KMS-11 (cell line): ENCODE results near the gene SAMD4B.

ENCODE experiments used
- H2AFZ ChIP-seq: fragments of 200-600 bp; sonication (generic); 2 replicates; pipeline ENCODE4 v1.6.1; 2016; ENCODE audit warnings: antibody characterized with exemption, mixed run types, low read depth
- H3K27ac ChIP-seq: fragments of 200-600 bp; sonication (generic); 2 replicates; pipeline ENCODE4 v1.6.1; 2016; ENCODE audit warnings: mild to moderate bottlenecking, mixed run types
- H3K27me3 ChIP-seq: fragments of 200-600 bp; sonication (generic); 2 replicates; pipeline ENCODE4 v1.6.1; 2017; ENCODE audit warnings: mild to moderate bottlenecking, low read depth, mixed run types, moderate library complexity; ENCODE audit not compliant: insufficient read depth
- H3K36me3 ChIP-seq: fragments of 200-600 bp; sonication (generic); 2 replicates; pipeline ENCODE4 v1.6.1; 2017; ENCODE audit warnings: mild to moderate bottlenecking, mixed run types; ENCODE audit not compliant: insufficient read depth
- H3K4me1 ChIP-seq: fragments of 200-600 bp; sonication (generic); 2 replicates; pipeline ENCODE4 v1.6.1; 2016; ENCODE audit warnings: mild to moderate bottlenecking, low read depth, mixed run types; ENCODE audit not compliant: poor library complexity, severe bottlenecking
- H3K4me2 ChIP-seq: fragments of 200-600 bp; sonication (generic); 2 replicates; pipeline ENCODE4 v1.7.0; 2016; ENCODE audit warnings: mild to moderate bottlenecking, mixed run types
- H3K4me3 ChIP-seq: fragments of 200-600 bp; sonication (generic); IDR thresholded peaks from 2 replicates; pipeline ENCODE4 v1.6.1; 2017; ENCODE audit warnings: low read depth, low read length, mixed read lengths; ENCODE audit not compliant: insufficient read depth
- H3K79me2 ChIP-seq: fragments of 200-600 bp; sonication (generic); 2 replicates; pipeline ENCODE4 v1.6.1; 2016; ENCODE audit warnings: low read depth, mixed run types; ENCODE audit not compliant: insufficient read depth
- H3K9ac ChIP-seq: fragments of 200-600 bp; sonication (generic); 2 replicates; pipeline ENCODE4 v1.6.1; 2016; ENCODE audit warnings: mild to moderate bottlenecking, mixed run types
- H4K20me1 ChIP-seq: fragments of 200-600 bp; sonication (generic); 2 replicates; pipeline ENCODE4 v1.6.1; 2016; ENCODE audit warnings: mild to moderate bottlenecking, mixed run types; ENCODE audit not compliant: insufficient read depth
- TF ChIP-seq, protein P1 (sequence below): fragments of 200-600 bp; sonication (generic); conservative IDR thresholded peaks from 2 replicates; pipeline ENCODE4 v1.6.1; 2017; ENCODE audit warnings: low read depth, mild to moderate bottlenecking, antibody characterized with exemption, low read length, moderate library complexity, mixed read lengths

Gene SAMD4B

DNA sequence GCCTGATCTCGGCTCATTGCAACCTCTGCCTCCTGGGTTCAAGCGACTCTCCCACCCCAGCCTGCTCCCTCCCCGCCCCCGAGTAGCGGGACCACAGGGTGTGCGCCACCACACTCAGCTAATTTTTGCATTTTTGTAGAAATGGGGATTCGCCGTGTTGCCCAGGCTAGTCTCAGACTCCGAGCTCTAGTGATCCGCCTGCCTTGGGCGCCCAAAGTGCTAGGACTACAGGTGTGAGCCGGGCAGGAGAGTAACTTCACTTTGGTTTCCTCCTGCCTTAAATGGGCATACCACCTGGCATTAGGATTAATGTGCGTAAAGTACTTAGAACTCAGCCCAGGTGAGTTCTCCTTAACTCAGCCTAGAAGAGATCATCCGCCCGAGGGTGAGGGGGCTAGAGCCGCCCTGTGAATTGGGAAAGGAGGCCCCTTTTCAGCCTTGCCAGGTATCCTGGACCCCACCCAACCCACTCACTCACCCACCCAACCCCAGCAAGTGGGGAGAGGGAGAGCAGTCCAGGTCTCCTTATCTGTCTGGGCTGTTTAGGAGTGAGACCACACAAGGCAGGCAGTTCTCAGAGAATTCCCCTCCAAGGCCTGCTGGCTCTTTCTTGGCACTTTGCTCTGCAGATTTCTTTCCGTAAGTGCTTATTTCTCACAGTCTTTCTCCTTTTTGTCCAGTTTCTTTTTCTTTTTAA, 63.2 kb downstream of the SAMD4B start:
- peak overlapping the region; percentile 98 for H3K4me2 ChIP-seq
- H3K4me1 ChIP-seq, result peaks cover 67% of the 10 kb centered on the region
- H3K4me3 ChIP-seq, result no peak overlapping the region
- no peaks in the 10 kb centered on the region for H4K20me1 ChIP-seq
- H3K27me3 ChIP-seq, result no peaks in the 10 kb centered on the region
- H3K9ac ChIP-seq, result no peak overlapping the region; the same call in 1 of the 2 replicates
- no peak overlapping the region for H2AFZ ChIP-seq
- no peaks in the 10 kb centered on the region for H3K36me3 ChIP-seq
- H3K27ac ChIP-seq, result peak overlapping the region; percentile 6; the same call in 1 of the 2 replicates
- peaks cover 24% of the 10 kb centered on the region for H3K79me2 ChIP-seq
- TF ChIP-seq, protein P1, sequence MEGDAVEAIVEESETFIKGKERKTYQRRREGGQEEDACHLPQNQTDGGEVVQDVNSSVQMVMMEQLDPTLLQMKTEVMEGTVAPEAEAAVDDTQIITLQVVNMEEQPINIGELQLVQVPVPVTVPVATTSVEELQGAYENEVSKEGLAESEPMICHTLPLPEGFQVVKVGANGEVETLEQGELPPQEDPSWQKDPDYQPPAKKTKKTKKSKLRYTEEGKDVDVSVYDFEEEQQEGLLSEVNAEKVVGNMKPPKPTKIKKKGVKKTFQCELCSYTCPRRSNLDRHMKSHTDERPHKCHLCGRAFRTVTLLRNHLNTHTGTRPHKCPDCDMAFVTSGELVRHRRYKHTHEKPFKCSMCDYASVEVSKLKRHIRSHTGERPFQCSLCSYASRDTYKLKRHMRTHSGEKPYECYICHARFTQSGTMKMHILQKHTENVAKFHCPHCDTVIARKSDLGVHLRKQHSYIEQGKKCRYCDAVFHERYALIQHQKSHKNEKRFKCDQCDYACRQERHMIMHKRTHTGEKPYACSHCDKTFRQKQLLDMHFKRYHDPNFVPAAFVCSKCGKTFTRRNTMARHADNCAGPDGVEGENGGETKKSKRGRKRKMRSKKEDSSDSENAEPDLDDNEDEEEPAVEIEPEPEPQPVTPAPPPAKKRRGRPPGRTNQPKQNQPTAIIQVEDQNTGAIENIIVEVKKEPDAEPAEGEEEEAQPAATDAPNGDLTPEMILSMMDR, result no peak

DNA sequence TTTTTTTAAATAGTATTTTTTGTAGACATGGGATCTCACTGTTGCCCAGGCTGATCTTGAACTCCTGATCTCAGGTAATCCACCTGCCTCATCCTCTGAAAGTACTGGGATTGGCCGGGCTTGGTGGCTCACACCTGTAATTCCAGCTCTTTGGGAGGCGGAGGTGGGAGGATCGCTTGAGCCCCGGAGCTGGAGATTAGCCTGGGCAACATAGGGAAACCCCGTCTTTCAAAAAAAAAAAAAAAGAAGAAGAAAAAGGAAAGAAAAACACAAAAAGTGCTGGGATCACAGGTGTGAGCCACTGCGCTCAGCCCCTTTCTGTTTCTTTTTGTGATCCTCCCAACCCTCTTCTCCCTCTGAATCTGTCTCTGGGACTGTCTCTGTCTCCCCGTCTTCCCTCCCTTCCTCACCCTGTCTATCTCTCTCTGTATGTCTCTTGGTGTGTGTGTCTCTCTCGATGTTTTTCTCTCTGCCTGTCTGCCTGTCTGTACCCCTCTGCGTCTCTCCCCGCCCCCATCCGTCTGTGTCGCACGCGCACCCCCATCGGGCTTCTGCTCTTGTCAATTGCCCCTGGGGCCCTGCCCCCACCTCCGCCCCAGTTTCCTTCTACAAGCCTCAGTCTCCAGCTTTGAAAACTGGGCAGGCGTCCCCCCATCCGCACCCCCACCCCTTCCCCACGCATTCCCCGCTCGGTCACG, 63.9 kb downstream of the SAMD4B start:
- Histone ChIP-seq H3K9ac (peak overlapping the region; percentile 28; the same call in 1 of the 2 replicates), H4K20me1 (no peaks in the 10 kb centered on the region), H2AFZ (peak overlapping the region; percentile 23; the same call in 1 of the 2 replicates), H3K4me3 (no peak overlapping the region), H3K4me1 (peaks cover 67% of the 10 kb centered on the region), H3K36me3 (no peaks in the 10 kb centered on the region), H3K27ac (peak overlapping the region; percentile 6; the same call in 1 of the 2 replicates), H3K4me2 (peak overlapping the region; percentile 98), H3K27me3 (no peaks in the 10 kb centered on the region), H3K79me2 (peaks cover 24% of the 10 kb centered on the region)
- TF ChIP-seq, protein P1, result no peak

DNA sequence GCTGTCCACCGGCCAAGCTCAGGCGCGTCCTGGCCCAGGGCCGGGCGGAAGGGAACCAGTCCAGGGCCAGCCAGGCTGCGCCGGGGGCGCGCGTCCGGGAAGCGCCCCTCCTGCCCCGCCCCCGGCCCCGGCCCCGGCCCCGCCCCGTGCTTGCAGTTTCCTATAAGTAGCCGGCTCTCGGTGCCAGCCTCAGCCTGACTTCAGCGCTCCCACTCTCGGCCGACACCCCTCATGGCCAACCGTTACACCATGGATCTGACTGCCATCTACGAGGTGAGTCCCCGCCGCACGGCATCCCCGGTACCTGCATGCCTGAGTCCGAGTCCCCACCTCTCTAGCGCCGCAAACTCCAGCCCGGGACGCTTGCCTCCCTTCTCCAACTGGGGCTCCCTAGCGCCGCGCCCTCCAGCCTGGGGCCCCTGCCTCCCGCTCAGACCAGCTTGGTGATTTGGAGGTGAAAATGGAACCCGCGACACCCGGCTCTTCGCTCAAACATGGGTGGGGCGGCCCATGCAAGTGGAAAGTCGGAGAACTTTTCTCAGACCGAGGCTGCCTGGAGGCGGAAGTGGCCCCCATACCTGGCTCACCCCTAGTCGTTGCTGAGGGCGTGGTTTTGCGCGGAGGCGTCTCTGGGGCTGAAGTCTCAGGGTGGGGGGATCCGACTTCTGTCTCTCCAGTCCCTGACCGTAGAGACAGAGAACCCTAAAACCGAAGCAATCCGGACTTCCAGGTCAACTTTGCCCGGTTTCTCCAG, 64.6 kb downstream of the SAMD4B start, which contains the start of gene ZFP36:
ZFP36 (plus strand) TSS at position 192 of the 754 bp plus-strand sequence; CDS start at position 250, 58 bp downstream.
- Histone ChIP-seq H3K4me2 (peak within 1 kb of the TSS; percentile 98), H3K27me3 (no peaks in the 10 kb centered on the region), H2AFZ (peak within 1 kb of the TSS; percentile 23; the same call in 1 of the 2 replicates), H3K79me2 (peaks cover 24% of the 10 kb centered on the region), H4K20me1 (no peaks in the 10 kb centered on the region), H3K27ac (peak within 1 kb of the TSS; percentile 61), H3K4me1 (peaks cover 67% of the 10 kb centered on the region), H3K36me3 (no peaks in the 10 kb centered on the region), H3K4me3 (no peak within 1 kb of the TSS), H3K9ac (peak within 1 kb of the TSS; percentile 53)
- TF ChIP-seq, protein P1, result no peak

DNA sequence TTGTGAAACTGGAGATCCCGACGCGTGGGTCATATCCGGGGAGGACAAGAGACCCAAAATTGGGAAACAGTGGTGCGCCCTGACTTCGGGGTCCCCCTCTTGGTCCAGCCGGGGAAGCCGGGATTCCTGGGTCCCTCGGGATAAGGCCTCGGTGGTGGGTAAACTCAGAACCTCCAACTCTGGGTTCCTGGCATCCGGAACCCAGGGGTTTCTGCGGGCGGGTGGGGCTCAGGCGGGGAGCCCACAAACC, 65.1 kb downstream of the SAMD4B start:
- Histone ChIP-seq H2AFZ (peak overlapping the region; percentile 7; the same call in 1 of the 2 replicates), H3K4me1 (peaks cover 62% of the 10 kb centered on the region), H3K27ac (peak overlapping the region; percentile 61), H4K20me1 (no peaks in the 10 kb centered on the region), H3K27me3 (no peaks in the 10 kb centered on the region), H3K79me2 (peaks cover 24% of the 10 kb centered on the region), H3K9ac (peak overlapping the region; percentile 53), H3K36me3 (no peaks in the 10 kb centered on the region), H3K4me3 (no peak overlapping the region), H3K4me2 (peak overlapping the region; percentile 71; the same call in 1 of the 2 replicates)
- TF ChIP-seq, protein P1, result no peak
